Measurements from ENCODE around the gene ZNF32. TPM values are rescaled to one million over a fixed set of nuclear protein-coding genes. Genes with fewer than 3 reads are reported as not detected.
"Not testable (repeated sequence)": the region's sequence is repeated elsewhere in the genome, so short reads cannot be mapped to it uniquely, and the experiment has no call there.

Gene ZNF32
- total RNA-seq, 1 donor from 2014 or later, result 33.1 TPM

- DNase-seq (ENCODE audit: low spot score), result no peak
These were observed 31.4 kb upstream of the ZNF32 start for GRCh38 chr10:43680035-43680434.

- peak; percentile 74 for DNase-seq (ENCODE audit: low spot score)
These were observed 30.8 kb upstream of the ZNF32 start for GRCh38 chr10:43679509-43679908.

GRCh38 chr10:43678654-43679053 lies 30.0 kb upstream of the ZNF32 start:
- DNase-seq (ENCODE audit: low spot score), result no peak

- no peak for DNase-seq (ENCODE audit: low spot score)
These were observed 28.2 kb upstream of the ZNF32 start for GRCh38 chr10:43676901-43677300.

GRCh38 chr10:43676331-43676730 lies 27.6 kb upstream of the ZNF32 start:
- DNase-seq (ENCODE audit: low spot score), result no peak

GRCh38 chr10:43674553-43675210 lies 26.0 kb upstream of the ZNF32 start:
- no peak for DNase-seq (ENCODE audit: low spot score)

GRCh38 chr10:43673471-43673870 lies 24.8 kb upstream of the ZNF32 start:
- DNase-seq (ENCODE audit: low spot score), result no peak

GRCh38 chr10:43671659-43672531 lies 23.2 kb upstream of the ZNF32 start:
- DNase-seq (ENCODE audit: low spot score), result no peak

GRCh38 chr10:43669386-43669785 lies 20.7 kb upstream of the ZNF32 start:
- no peak for DNase-seq (ENCODE audit: low spot score)

- no peak for DNase-seq (ENCODE audit: low spot score)
These were observed 19.2 kb upstream of the ZNF32 start for GRCh38 chr10:43667761-43668386.

GRCh38 chr10:43667317-43667731 lies 18.6 kb upstream of the ZNF32 start:
- DNase-seq (ENCODE audit: low spot score), result no peak

- no peak for DNase-seq (ENCODE audit: low spot score)
These were observed 17.9 kb upstream of the ZNF32 start for GRCh38 chr10:43666552-43666951.

- no peak for DNase-seq (ENCODE audit: low spot score)
These were observed 16.4 kb upstream of the ZNF32 start for GRCh38 chr10:43665054-43665453.

GRCh38 chr10:43658227-43658626 lies 9.5 kb upstream of the ZNF32 start:
- no peak for DNase-seq (ENCODE audit: low spot score)

GRCh38 chr10:43655311-43655710 lies 6.6 kb upstream of the ZNF32 start:
- DNase-seq (ENCODE audit: low spot score), result no peak

GRCh38 chr10:43653746-43654145 lies 5.1 kb upstream of the ZNF32 start:
- DNase-seq (ENCODE audit: low spot score), result no peak

- no peak for DNase-seq (ENCODE audit: low spot score)
These were observed 473 bp upstream of the ZNF32 start for GRCh38 chr10:43649185-43649523.

- DNase-seq (ENCODE audit: low spot score), result no peak
These were observed 635 bp downstream of the ZNF32 start for GRCh38 chr10:43648095-43648397.

- DNase-seq (ENCODE audit: low spot score), result no peak
These were observed 1.1 kb downstream of the ZNF32 start for GRCh38 chr10:43647576-43647975.

GRCh38 chr10:43645866-43646265 lies 2.8 kb downstream of the ZNF32 start:
- DNase-seq (ENCODE audit: low spot score), result no peak

GRCh38 chr10:43644252-43644651 lies 4.4 kb downstream of the ZNF32 start:
- no peak for DNase-seq (ENCODE audit: low spot score)

- DNase-seq (ENCODE audit: low spot score), result no peak
These were observed 8.1 kb downstream of the ZNF32 start for GRCh38 chr10:43640603-43641002.

GRCh38 chr10:43635816-43636215 lies 12.9 kb downstream of the ZNF32 start:
- not testable (repeated sequence) for DNase-seq (ENCODE audit: low spot score)
